NCI-H82 (cell line): Measurements from ENCODE around the gene GJC2.
A peak's percentile ranks its signal among the peaks of the same experiment; 100 is the strongest.

Experiments used
- DNase-seq: peaks from one replicate; lab custom pipeline; 2025; lab: John Stamatoyannopoulos, UW

The GJC2 gene

GRCh38 chr1:228194921-228195812 lies 45.4 kb downstream of the GJC2 start:
- no peak for DNase-seq

- DNase-seq: no peak
These were observed 47.9 kb downstream of the GJC2 start for GRCh38 chr1:228197555-228198147.

GRCh38 chr1:228198977-228199590 lies 49.4 kb downstream of the GJC2 start:
- no peak for DNase-seq

- no peak for DNase-seq
These were observed 55.2 kb downstream of the GJC2 start for GRCh38 chr1:228204958-228205357.

DNA sequence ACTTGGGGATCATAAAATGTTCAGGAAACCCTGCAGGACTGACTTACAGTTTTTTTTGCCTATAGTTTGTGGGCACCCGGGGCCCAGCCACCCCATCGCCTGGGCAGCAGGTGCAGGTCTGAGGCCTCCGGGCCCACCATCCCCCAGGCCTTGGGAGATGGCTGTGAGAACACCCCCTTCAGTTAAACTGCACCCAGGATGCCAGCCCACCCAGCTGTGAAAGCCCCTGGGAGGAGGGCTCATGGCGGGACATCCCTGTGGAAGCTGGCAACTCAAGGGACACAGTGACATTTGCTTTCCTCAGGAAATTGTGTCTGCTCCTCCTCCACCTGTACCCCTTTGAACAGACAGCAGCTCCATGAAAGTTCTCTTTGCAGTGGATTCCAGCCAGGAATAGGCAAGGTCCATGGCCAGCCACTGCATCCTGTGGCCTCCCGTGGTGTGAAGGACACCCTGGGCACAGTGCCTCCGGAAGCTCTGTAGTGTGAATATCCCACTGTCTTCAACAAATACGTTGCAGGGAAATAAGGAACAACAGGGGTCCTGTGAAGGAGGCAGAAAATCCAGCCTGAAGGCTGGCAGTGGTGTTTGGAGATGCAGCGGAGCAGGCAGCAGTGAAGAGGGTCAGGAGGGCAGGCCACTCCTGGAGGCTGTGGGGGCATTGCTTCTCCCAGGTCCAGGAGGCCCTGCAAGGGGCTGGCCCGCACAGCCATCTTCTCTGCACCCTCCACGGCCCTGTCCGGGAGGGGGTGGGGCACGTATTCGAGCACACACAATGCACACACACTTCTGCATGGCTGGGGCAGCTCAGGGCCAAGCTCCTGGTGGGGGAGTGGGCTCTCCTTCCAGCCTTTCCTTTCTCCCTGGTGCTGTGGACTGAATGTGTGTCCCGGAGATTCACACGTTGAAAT lies 56.1 kb downstream of the GJC2 start:
- DNase-seq: peak; percentile 21

GRCh38 chr1:228206582-228207351 lies 57.0 kb downstream of the GJC2 start:
- DNase-seq: no peak

- no peak for DNase-seq
These were observed 57.7 kb downstream of the GJC2 start for GRCh38 chr1:228207381-228207810.

DNA sequence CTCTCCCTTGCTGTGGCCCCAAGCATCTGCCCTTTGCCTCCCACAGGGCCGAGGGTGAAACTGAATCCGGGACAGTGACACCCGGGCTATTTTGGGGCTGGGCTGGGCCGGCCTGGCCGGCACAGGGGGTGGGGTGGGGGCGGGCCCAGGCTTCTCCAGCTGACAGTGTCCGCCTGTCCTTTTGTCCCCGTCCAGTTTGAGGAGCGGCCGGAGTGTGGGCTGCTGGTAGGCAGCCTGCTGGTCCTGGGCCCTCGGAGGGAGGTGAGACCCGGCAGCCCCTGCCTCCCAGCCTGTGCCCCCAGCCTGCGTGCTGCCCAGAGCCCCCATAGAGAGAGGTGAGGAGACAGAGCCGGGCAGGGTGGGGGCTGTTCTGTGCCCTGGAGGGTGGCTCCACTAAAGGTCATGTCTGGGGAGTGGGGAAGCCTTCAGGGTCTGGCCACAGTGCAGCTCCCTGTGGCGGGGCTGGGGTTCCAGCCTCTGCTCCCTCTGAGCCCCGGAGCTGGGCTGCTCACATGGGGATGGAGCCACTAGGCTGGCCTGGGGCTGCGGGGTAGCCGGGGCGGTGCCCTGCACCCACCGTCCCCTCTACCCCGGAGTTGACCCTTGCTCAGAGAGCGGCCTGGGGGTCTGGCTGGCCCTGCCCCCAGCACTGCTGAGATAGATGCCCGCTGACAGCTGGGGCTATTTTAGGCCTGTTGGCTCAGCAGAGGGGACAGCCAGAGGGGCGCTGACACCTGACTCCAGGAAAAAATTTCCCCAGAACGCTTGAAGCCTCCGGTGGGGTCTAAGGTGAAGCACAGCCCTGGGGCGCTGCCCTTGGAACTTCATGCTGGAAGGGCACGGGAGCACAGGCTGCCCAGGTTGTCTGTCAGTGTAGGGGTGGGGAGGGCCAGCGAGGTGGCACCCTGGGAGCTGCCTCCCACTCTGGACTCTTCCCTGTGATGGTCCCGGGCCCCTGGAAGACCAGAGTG lies 58.4 kb downstream of the GJC2 start, which contains the start of gene OBSCN:
TSS of gene OBSCN (plus strand) at position 194 of the 971 bp plus-strand sequence. CDS start 3,740 bp downstream, outside the sequence.
- DNase-seq: no peak

GRCh38 chr1:228208831-228209551 lies 59.3 kb downstream of the GJC2 start:
- no peak for DNase-seq
